ENCODE data around the gene ZNF154.

GRCh38 chr19:57664269-57665127 lies 44.5 kb downstream of the ZNF154 start:
- no peak for TF ChIP-seq FOXM1 (IDR thresholded peaks at IDR 0.05; ENCODE audit: borderline replicate concordance)
- TF ChIP-seq FOXA1 (IDR thresholded peaks at IDR 0.05): no peak
- no peak for TF ChIP-seq HDGF (IDR thresholded peaks at IDR 0.05; ENCODE audit: borderline replicate concordance)
